DND-41 (cell line): ENCODE results near the gene MGAT4A.

Experiments
- CTCF ChIP-seq: IDR thresholded peaks from 2 replicates; pipeline ENCODE4 v1.5.1; 2012; ENCODE audit warnings: borderline replicate concordance, low read length, moderate library complexity, mild to moderate bottlenecking; ENCODE audit not compliant: poor library complexity, severe bottlenecking; ENCODE audit errors: extremely low read depth
- EZH2 ChIP-seq: IDR thresholded peaks from 3 replicates; pipeline ENCODE4 v1.6.1; 2012; ENCODE audit warnings: borderline replicate concordance, low read depth, mild to moderate bottlenecking, moderate library complexity, low read length, inconsistent platforms; ENCODE audit not compliant: severe bottlenecking

- no peak for TF ChIP-seq CTCF
- TF ChIP-seq EZH2, result no peak
Measured at GRCh38 chr2:98776136-98776535, 45.2 kb upstream of the MGAT4A start.
